NCI-H187 treated with DMSO at 0.1 percent for 48 hours (cell line): ENCODE data around the gene ARHGAP10.

Source experiments
- DNase-seq: peaks from one replicate; lab custom pipeline; 2025; lab: John Stamatoyannopoulos, UW

ARHGAP10 gene

GRCh38 chr4:148092316-148093014, 360.6 kb downstream of the ARHGAP10 start:
- no peak for DNase-seq

GRCh38 chr4:148093065-148093464, 361.2 kb downstream of the ARHGAP10 start:
- DNase-seq, result no peak

- no peak for DNase-seq
Observed at GRCh38 chr4:148094149-148094548, 362.3 kb downstream of the ARHGAP10 start.

DNA sequence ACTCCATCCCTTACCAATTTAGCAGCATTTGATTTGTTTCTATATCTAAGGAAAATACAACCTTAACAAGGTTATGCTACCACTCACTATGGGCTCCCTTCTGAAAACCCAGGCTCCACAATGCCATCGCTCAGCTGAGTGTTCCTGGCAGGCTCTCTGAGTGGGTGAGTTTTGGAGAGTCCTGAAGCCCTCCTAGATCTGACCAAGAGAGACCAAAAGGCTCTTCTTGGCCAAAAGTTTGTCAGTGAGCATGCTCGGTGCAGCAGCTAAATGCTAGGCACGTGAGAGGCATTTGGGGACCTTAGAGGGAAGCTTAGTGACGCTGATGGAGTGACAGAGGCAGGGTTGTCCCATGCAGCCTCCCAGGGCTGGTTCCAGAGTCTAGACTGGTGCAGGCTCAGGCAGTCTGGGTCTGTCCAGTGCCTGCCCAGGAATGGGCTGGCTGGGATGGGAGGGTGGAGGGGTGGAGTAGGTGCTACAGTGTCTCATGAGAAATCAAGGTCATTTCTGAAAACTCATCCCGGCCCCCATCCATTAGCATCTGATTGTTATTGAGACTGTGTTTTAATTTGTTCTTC, 363.5 kb downstream of the ARHGAP10 start:
- DNase-seq, result no peak

GRCh38 chr4:148097801-148098200, 365.9 kb downstream of the ARHGAP10 start:
- DNase-seq, result no peak

- DNase-seq, result no peak
Observed at GRCh38 chr4:148101235-148101634, 369.3 kb downstream of the ARHGAP10 start.

GRCh38 chr4:148101790-148102189, 369.9 kb downstream of the ARHGAP10 start:
- no peak for DNase-seq

DNA sequence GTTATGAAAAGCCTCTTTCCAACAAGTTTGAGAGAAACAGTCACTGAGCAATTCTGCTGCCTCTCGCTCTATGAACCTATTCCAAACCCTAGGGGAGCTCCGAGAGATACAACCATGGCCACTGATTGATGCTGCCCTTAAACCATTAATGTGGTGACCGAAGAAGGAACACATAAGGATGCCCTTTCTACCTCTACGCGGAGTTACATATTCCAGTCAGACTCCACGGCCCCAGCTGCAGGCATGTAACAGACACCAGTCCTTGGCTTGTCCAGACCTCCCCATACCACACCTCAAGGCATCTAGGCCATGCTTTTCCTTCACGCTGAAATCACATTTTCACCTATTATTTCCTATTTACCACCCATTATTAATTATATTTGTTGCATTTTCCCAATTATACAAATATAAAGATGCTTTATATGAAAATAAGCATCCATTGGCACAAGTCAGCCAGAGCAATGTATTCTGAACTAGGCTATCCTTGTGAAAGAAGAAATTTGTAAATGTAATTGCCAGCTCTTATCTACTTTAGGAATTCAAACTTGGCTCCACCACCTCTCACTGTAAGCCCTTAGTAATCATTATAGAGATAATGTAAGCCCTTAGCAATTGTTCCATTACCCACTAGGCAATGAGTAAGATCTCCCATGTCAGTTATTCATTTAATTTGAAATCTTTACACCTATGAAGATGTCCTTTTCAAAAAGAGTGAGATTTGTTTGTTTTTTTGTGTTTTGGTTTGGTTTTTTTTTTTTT, 371.9 kb downstream of the ARHGAP10 start:
- DNase-seq, result no peak

DNA sequence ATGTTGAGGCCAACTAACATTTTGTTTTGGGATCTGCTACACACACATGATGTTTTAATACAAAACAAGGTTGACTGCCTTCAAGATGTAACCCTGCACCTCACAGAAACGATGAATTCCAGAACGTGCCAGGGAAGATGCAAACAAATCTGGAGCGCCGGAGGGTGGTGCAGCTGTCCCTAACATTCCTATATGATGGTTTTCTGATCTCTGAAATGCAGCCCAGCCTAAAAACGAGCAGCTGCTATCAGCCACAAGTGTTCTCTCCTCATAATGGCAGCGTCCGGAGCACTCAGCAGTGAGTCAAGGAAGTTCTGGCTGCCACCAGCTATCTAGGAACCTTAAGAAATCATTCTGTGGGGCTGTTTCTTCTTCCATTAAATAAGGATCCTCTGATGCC, 376.9 kb downstream of the ARHGAP10 start:
- DNase-seq, result no peak

GRCh38 chr4:148109216-148109615, 377.3 kb downstream of the ARHGAP10 start:
- DNase-seq, result no peak

- DNase-seq, result no peak
Observed at GRCh38 chr4:148110169-148110568, 378.3 kb downstream of the ARHGAP10 start.

- DNase-seq, result no peak
Observed at GRCh38 chr4:148112231-148112982, 380.5 kb downstream of the ARHGAP10 start.

GRCh38 chr4:148114436-148114835, 382.5 kb downstream of the ARHGAP10 start:
- no peak for DNase-seq

DNA sequence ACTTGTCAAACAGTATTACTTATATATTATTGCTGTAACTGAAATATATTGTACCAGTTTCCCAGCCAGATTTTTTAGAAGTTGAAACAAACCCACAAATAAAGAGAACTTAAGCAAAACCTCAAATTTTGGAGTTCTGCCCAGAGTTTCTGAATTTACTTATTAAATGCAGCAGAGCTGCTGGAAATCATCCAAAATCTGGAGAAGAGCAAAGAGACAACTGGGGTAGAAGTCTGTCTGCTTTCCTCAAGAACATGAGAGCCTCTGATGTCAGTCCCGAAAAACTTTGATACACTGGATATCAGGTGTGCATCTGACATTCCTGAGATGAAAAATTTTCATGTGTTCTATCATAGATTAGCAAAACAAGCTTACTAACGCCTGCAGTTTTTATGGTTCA, 384.4 kb downstream of the ARHGAP10 start:
- no peak for DNase-seq

GRCh38 chr4:148116969-148117368, 385.1 kb downstream of the ARHGAP10 start:
- DNase-seq, result no peak

GRCh38 chr4:148118179-148118578, 386.3 kb downstream of the ARHGAP10 start:
- DNase-seq, result no peak

GRCh38 chr4:148118633-148119032, 386.7 kb downstream of the ARHGAP10 start:
- no peak for DNase-seq

GRCh38 chr4:148120216-148120615, 388.3 kb downstream of the ARHGAP10 start:
- DNase-seq, result no peak
